OCI-LY3 (cell line): ENCODE results near the gene SLC17A2.

Experiments
- H2AFZ ChIP-seq: fragments of 200-600, 300-600 bp; shearing (Covaris generic); 2 replicates; pipeline ENCODE4 v1.6.0; 2014; ENCODE audit warnings: antibody characterized with exemption, low read depth, low read length
- H3K27ac ChIP-seq: fragments of 200-600, 300-600 bp; sonication (generic); 2 replicates; pipeline ENCODE4 v1.5.1; 2014; ENCODE audit warnings: mild to moderate bottlenecking, low read length, moderate library complexity, mixed read lengths
- H3K27me3 ChIP-seq: fragments of 200-600, 300-600 bp; sonication (generic); 2 replicates; pipeline ENCODE4 v1.6.1; 2014; ENCODE audit warnings: low read depth, low read length, mixed read lengths
- H3K36me3 ChIP-seq: fragments of 200-600, 300-600 bp; sonication (generic); replicated peaks from 2 replicates; pipeline ENCODE3; 2014; ENCODE audit warnings: low read depth, low read length, mixed read lengths
- H3K4me1 ChIP-seq: fragments of 300-600, 200-600 bp; sonication (generic); 2 replicates; pipeline ENCODE4 v1.6.1; 2014; ENCODE audit warnings: low read length, mixed read lengths
- H3K4me2 ChIP-seq: fragments of 200-600, 300-600 bp; sonication (generic); 2 replicates; pipeline ENCODE4 v1.6.1; 2014; ENCODE audit warnings: low read length, mixed read lengths
- H3K4me3 ChIP-seq: fragments of 300-600, 200-600 bp; sonication (generic); 2 replicates; pipeline ENCODE4 v1.5.1; 2014; ENCODE audit warnings: antibody characterized with exemption, mild to moderate bottlenecking, low read length, moderate library complexity
- H3K79me2 ChIP-seq: fragments of 300-600, 200-600 bp; shearing (Covaris generic); 2 replicates; pipeline ENCODE4 v1.6.1; 2014; ENCODE audit warnings: mild to moderate bottlenecking, low read length, mixed read lengths
- H3K9ac ChIP-seq: fragments of 300-600, 200-600 bp; shearing (Covaris generic); 2 replicates; pipeline ENCODE4 v1.6.0; 2014; ENCODE audit warnings: mild to moderate bottlenecking, low read length, moderate library complexity
- H3K9me3 ChIP-seq: fragments of 200-600, 300-600 bp; shearing (Covaris generic); 2 replicates; pipeline ENCODE4 v1.6.1; 2014; ENCODE audit warnings: low read length, mixed read lengths; ENCODE audit not compliant: insufficient read depth
- H4K20me1 ChIP-seq: fragments of 200-600, 300-600 bp; sonication (generic); 2 replicates; pipeline ENCODE4 v1.6.1; 2016; ENCODE audit warnings: low read length, mixed read lengths; ENCODE audit not compliant: insufficient read depth
- CTCF ChIP-seq: fragments of 200-600, 300-600 bp; sonication (generic); IDR thresholded peaks from 2 replicates; pipeline ENCODE4 v1.5.1; 2014; ENCODE audit warnings: antibody characterized with exemption, low read length, low read depth
- EZH2phosphoT487 ChIP-seq: fragments of 200-600 bp; shearing (Covaris generic); IDR thresholded peaks from 2 replicates; pipeline ENCODE4 v1.6.1; 2018; ENCODE audit warnings: antibody characterized with exemption, mixed run types, low read depth

SLC17A2 gene

GRCh38 chr6:25927756-25928216, 2.7 kb downstream of the SLC17A2 start:
- H3K4me1 ChIP-seq = no peaks in the 10 kb centered on the region
- H3K4me2 ChIP-seq = no peak overlapping the region
- no peak overlapping the region for H3K27ac ChIP-seq
- H3K36me3 ChIP-seq = no peaks in the 10 kb centered on the region
- TF ChIP-seq EZH2phosphoT487 = no peak
- TF ChIP-seq CTCF = no peak
- no peaks in the 10 kb centered on the region for H3K27me3 ChIP-seq
- H3K79me2 ChIP-seq = no peaks in the 10 kb centered on the region
- no peaks in the 10 kb centered on the region for H4K20me1 ChIP-seq
- H3K9ac ChIP-seq = no peak overlapping the region
- no peak overlapping the region for H2AFZ ChIP-seq
- no peak overlapping the region for H3K4me3 ChIP-seq
- no peaks in the 10 kb centered on the region for H3K9me3 ChIP-seq

GRCh38 chr6:25927178-25927577, 3.3 kb downstream of the SLC17A2 start:
- Histone ChIP-seq H3K36me3 (no peaks in the 10 kb centered on the region), H4K20me1 (no peaks in the 10 kb centered on the region), H3K79me2 (no peaks in the 10 kb centered on the region), H3K27me3 (no peaks in the 10 kb centered on the region), H3K4me1 (no peaks in the 10 kb centered on the region), H3K4me3 (no peak overlapping the region), H3K4me2 (no peak overlapping the region), H2AFZ (no peak overlapping the region), H3K9me3 (no peaks in the 10 kb centered on the region), H3K9ac (no peak overlapping the region), H3K27ac (no peak overlapping the region)
- TF ChIP-seq EZH2phosphoT487 = no peak
- no peak for TF ChIP-seq CTCF

- no peaks in the 10 kb centered on the region for H3K27me3 ChIP-seq
- no peak overlapping the region for H3K27ac ChIP-seq
- no peak overlapping the region for H2AFZ ChIP-seq
- no peaks in the 10 kb centered on the region for H3K36me3 ChIP-seq
- TF ChIP-seq CTCF = no peak
- TF ChIP-seq EZH2phosphoT487 = no peak
- H3K79me2 ChIP-seq = no peaks in the 10 kb centered on the region
- no peak overlapping the region for H3K4me3 ChIP-seq
- no peaks in the 10 kb centered on the region for H3K9me3 ChIP-seq
- H3K9ac ChIP-seq = no peak overlapping the region
- no peak overlapping the region for H3K4me2 ChIP-seq
- no peaks in the 10 kb centered on the region for H3K4me1 ChIP-seq
- no peaks in the 10 kb centered on the region for H4K20me1 ChIP-seq
Measured at GRCh38 chr6:25925876-25926275, 4.6 kb downstream of the SLC17A2 start.

GRCh38 chr6:25922301-25922700, 8.2 kb downstream of the SLC17A2 start:
- no peak overlapping the region for H3K4me2 ChIP-seq
- no peaks in the 10 kb centered on the region for H3K36me3 ChIP-seq
- H3K79me2 ChIP-seq = no peaks in the 10 kb centered on the region
- H3K9me3 ChIP-seq = no peaks in the 10 kb centered on the region
- no peaks in the 10 kb centered on the region for H3K27me3 ChIP-seq
- H3K27ac ChIP-seq = no peak overlapping the region
- H3K4me3 ChIP-seq = no peak overlapping the region
- H2AFZ ChIP-seq = no peak overlapping the region
- no peak overlapping the region for H3K9ac ChIP-seq
- no peaks in the 10 kb centered on the region for H4K20me1 ChIP-seq
- TF ChIP-seq CTCF = no peak
- TF ChIP-seq EZH2phosphoT487 = no peak
- H3K4me1 ChIP-seq = no peaks in the 10 kb centered on the region
